HepG2 (cell line): ENCODE measurements around the gene BLCAP. TPM values are rescaled to one million over a fixed set of nuclear protein-coding genes. Genes with fewer than 3 reads are reported as not detected.

Experiments used
- ATAC-seq: fragments of 200-7000 bp; cut with Tn5 transposase; 3 replicates; pipeline ENCODE4 v1.9.1; 2020; ENCODE audit warnings: mild to moderate bottlenecking, moderate library complexity
- BruUV-seq: library from RNA; stranded (reverse); fragments of 400-500 nt; replicated peaks from 2 replicates; lab custom pipeline; 2021; lab: Mats Ljungman, UMichigan
- CTCF ChIA-PET: fragments of 300-600 bp; formaldehyde crosslinking; extraction: SDS; loops from one replicate; lab custom pipeline; 2021; ENCODE audit warnings: low total read pairs, inconsistent platforms, low intra/inter-chr PET ratio; lab: Yijun Ruan, JAX
- POLR2A ChIA-PET: fragments of 350-600 bp; sonication (Branson Sonifier 250); formaldehyde crosslinking; loops from one replicate; lab custom pipeline; 2020; ENCODE audit warnings: antibody characterized with exemption, inconsistent platforms; lab: Yijun Ruan, JAX
- DNase-seq: peaks from one replicate; pipeline ENCODE4 v3.0.0-alpha.2; 2015; ENCODE audit warnings: low spot score
- FAIRE-seq: peaks from 3 replicates; lab custom pipeline; 2011; peaks lifted over from hg19 to GRCh38; lab: Jason Lieb, UNC
- H2AFZ ChIP-seq: one replicate; pipeline ENCODE4 v1.6.1; 2011; ENCODE audit warnings: low read length, inconsistent platforms
- H3K27ac ChIP-seq: fragments of 300-600 bp; 3 replicates; pipeline ENCODE4 v1.8.0; 2011; ENCODE audit warnings: mixed run types, mild to moderate bottlenecking, mixed read lengths, low read length, inconsistent platforms; ENCODE audit not compliant: insufficient read depth; ENCODE audit errors: extremely low read length
- H3K27me3 ChIP-seq, 2 experiments: fragments of 200-600 bp in 1 of 2; 2 replicates in 1 of 2; 3 replicates in 1 of 2; pipeline versions ENCODE4 v1.6.0 to v1.8.0; 2011; ENCODE audit warnings: low read length in 2 of 2, mild to moderate bottlenecking in 2 of 2, moderate library complexity in 2 of 2, inconsistent platforms in 1 of 2; ENCODE audit not compliant: insufficient read depth in 2 of 2, control insufficient read depth in 1 of 2
- H3K36me3 ChIP-seq, 2 experiments: fragments of 200-600 bp in 1 of 2; replicated peaks in 1 of 2; 2 replicates in 1 of 2; 3 replicates in 1 of 2; pipeline versions ENCODE4 v1.5.1 to v1.8.0; 2011; ENCODE audit warnings: low read length in 2 of 2, inconsistent platforms in 1 of 2; ENCODE audit not compliant: insufficient read depth in 2 of 2, control insufficient read depth in 1 of 2
- H3K4me1 ChIP-seq: 2 replicates; pipeline ENCODE4 v1.5.1; 2012; ENCODE audit warnings: low read length, inconsistent platforms; ENCODE audit not compliant: insufficient read depth
- H3K4me2 ChIP-seq: 2 replicates; pipeline ENCODE4 v1.6.0; 2011; ENCODE audit warnings: low read depth, low read length, inconsistent platforms
- H3K4me3 ChIP-seq, 3 experiments: fragments of 200-600 bp in 1 of 3; sonication (generic), shearing (Covaris generic) in 1 of 3; replicated peaks in 1 of 3; 2 replicates each; pipeline ENCODE4 v1.5.1; 2011 to 2016; ENCODE audit warnings: low read length in 3 of 3, inconsistent platforms in 2 of 3, low read depth in 2 of 3, mild to moderate bottlenecking in 2 of 3, control low read depth in 1 of 3, mixed read lengths in 1 of 3; ENCODE audit not compliant: insufficient read depth in 1 of 3
- H3K79me2 ChIP-seq: one replicate; pipeline ENCODE4 v1.6.1; 2011; ENCODE audit warnings: low read length, inconsistent platforms; ENCODE audit not compliant: insufficient read depth
- H3K9ac ChIP-seq: 2 replicates; pipeline ENCODE4 v1.6.0; 2011; ENCODE audit warnings: mild to moderate bottlenecking, low read depth, low read length, inconsistent platforms; ENCODE audit not compliant: insufficient read depth
- H3K9me3 ChIP-seq: 2 replicates; pipeline ENCODE4 v1.5.1; 2012; ENCODE audit warnings: mild to moderate bottlenecking, low read length
- H4K20me1 ChIP-seq: 2 replicates; pipeline ENCODE4 v1.6.0; 2011; ENCODE audit warnings: inconsistent platforms, mild to moderate bottlenecking, low read length, moderate library complexity; ENCODE audit not compliant: insufficient read depth
- MED1 ChIP-seq: sonication (generic); formaldehyde crosslinking; IDR thresholded peaks from 2 replicates; pipeline ENCODE4 v1.4.0; 2020; ENCODE audit warnings: missing genetic modification reagents
- MTA1 ChIP-seq: sonication (generic); formaldehyde crosslinking; IDR thresholded peaks from 2 replicates; pipeline ENCODE4 v1.4.0; 2020; ENCODE audit warnings: missing genetic modification reagents, mild to moderate bottlenecking, borderline replicate concordance
- SIX4 ChIP-seq: sonication (generic); formaldehyde crosslinking; IDR thresholded peaks from 2 replicates; pipeline ENCODE4 v1.4.0; 2020; ENCODE audit warnings: missing genetic modification reagents
- TCF7 ChIP-seq: sonication (generic); IDR thresholded peaks from 2 replicates; pipeline ENCODE4 v1.6.1; 2016; ENCODE audit warnings: antibody characterized with exemption, low read depth
- WGBS: methylation state at CpG from one replicate; pipeline ENCODE4 v1.1.6; 2017; ENCODE audit warnings: low lambda C conversion rate; 5-methylcytosine and 5-hydroxymethylcytosine counted together
- in situ Hi-C: cut with HindIII; loops from 2 replicates; pipeline ENCODE4 v1.10.0; 2017; ENCODE audit warnings: low pct_unique_long_range_greater_than_20kb; ENCODE audit not compliant: extremely low pct_ligation_motif_present
- intact Hi-C: fragments of 100-400 bp; cut with micrococcal nuclease; formaldehyde crosslinking; loops from one replicate; pipeline ENCODE4 v1.10.0; 2022; ENCODE audit not compliant: unreplicated experiment
- polyA plus RNA-seq, 8 experiments: library from polyadenylated mRNA; depleted of rRNA in 3 of 8; stranded (reverse) in 7 of 8; unstranded in 1 of 8; fragments of >200 nt; fragmentation: Illumina TruSeq in 4 of 8; extraction: Trizol in 4 of 8; gene quantifications; 2 replicates each; pipeline versions ENCODE4 v1.2.1 to v1.2.3, GENCODE V29; 2011 to 2016; ENCODE audit warnings: low read depth in 4 of 8, missing spikeins in 1 of 8, mixed read lengths in 1 of 8; ENCODE audit not compliant: insufficient read depth in 1 of 8
- total RNA-seq, 5 experiments: library from RNA; depleted of rRNA; stranded (reverse); fragments of >200 nt; fragmentation: Illumina TruSeq; extraction: Trizol; gene quantifications; 2 replicates each; pipeline ENCODE4 v1.2.3, GENCODE V29; 2016; ENCODE audit warnings: low read depth in 1 of 5
- TF ChIP-seq, protein P1 (sequence below): sonication (generic); formaldehyde crosslinking; IDR thresholded peaks from 2 replicates; pipeline ENCODE4 v1.4.0; 2020; ENCODE audit warnings: missing genetic modification reagents
- TF ChIP-seq, protein P2 (sequence below): sonication (generic); formaldehyde crosslinking; IDR thresholded peaks from 2 replicates; pipeline ENCODE4 v1.4.0; 2020; ENCODE audit warnings: missing genetic modification reagents, borderline replicate concordance
- TF ChIP-seq, protein P3 (sequence below): IDR thresholded peaks from 2 replicates; pipeline ENCODE4 v1.6.1; 2016; ENCODE audit warnings: missing compliant biosample characterization, missing genetic modification reagents, borderline replicate concordance
- TF ChIP-seq, protein P4 (sequence below): sonication (generic); formaldehyde crosslinking; IDR thresholded peaks from 2 replicates; pipeline ENCODE4 v1.4.0; 2020; ENCODE audit warnings: missing genetic modification reagents

BLCAP gene
- total and polyA plus RNA-seq, 2 of the 13 experiments (the other 11 are each of a cell fraction or from before 2014, with no cell fraction given): 52.4 to 86.8 TPM

DNA sequence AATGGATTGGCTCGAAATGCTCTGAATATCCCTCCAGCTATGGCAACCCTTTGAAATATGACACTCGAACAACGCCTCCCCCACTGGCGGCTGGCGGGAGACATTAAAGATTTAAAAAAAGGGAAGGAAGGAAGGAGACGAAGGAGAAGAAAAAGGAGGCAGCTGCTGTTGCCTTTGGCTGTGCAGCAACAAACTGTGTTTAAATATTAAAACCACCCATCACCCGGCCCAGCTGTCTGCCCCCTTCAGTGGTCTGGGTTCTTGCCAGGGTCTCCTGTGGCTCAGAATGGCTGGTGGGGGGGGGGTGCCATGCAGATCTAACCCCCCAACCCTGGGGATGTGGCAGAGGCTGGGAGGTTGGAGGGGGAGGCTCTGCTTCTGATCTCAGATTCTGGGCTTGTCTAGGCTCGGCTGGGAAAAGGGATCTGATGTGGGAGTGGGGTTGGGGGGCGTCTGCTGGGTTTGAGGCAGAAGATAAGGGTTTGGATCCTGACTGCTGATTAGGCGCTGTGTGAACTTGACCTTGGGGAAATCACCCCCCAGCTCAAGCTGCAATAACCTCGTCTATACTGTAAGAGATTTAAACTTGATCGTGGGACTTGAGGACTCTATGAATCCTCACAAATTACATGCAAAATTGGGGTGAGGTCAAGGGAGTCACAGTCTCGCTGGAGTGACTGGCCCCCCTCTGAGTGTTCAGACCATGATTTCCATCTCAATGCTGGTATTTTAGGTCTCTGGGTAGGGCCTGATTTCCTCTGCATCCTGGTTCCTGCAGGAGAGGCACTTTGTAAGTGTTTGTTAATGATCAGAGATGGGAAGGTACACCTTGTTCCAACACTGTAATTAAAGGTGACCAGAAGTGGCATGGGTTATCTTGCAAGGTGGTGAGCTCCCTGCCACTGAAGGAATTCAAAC is 40.3 kb upstream of the BLCAP start:
- intact Hi-C loops (loop anchor here (10.0 kb wide), 1 partner anchor 327 kb away; no protein-coding TSS in a partner anchor), in situ Hi-C loops (loop anchor here (5.0 to 25.0 kb wide), 3 partner anchors 329 to 644 kb away; no protein-coding TSS in a partner anchor)
- ATAC-seq (no peak), FAIRE-seq (no peak), DNase-seq (no peak)
- Histone ChIP-seq H3K36me3 (no peaks in the 10 kb centered on the region), H3K79me2 (no peaks in the 10 kb centered on the region), H4K20me1 (no peaks in the 10 kb centered on the region), H2AFZ (no peak overlapping the region), H3K27me3 (peaks cover 6 to 69% of the 10 kb centered on the region in 2 experiments; a peak in 4 of 5 replicates), H3K4me3 (no peak overlapping the region), H3K9ac (no peak overlapping the region), H3K9me3 (no peaks in the 10 kb centered on the region), H3K4me2 (no peak overlapping the region), H3K4me1 (peaks cover 33% of the 10 kb centered on the region), H3K27ac (no peak overlapping the region)
- POLR2A ChIA-PET: no interaction called here
- BruUV-seq: no TSS peak
- TF ChIP-seq MTA1 (no peak), SIX4 (CRISPR knock-in tag) (peak; percentile 96), TCF7 (peak; percentile 59; the same call in 1 of the 2 replicates), MED1 (CRISPR knock-in tag) (no peak)
- TF ChIP-seq, protein P1, sequence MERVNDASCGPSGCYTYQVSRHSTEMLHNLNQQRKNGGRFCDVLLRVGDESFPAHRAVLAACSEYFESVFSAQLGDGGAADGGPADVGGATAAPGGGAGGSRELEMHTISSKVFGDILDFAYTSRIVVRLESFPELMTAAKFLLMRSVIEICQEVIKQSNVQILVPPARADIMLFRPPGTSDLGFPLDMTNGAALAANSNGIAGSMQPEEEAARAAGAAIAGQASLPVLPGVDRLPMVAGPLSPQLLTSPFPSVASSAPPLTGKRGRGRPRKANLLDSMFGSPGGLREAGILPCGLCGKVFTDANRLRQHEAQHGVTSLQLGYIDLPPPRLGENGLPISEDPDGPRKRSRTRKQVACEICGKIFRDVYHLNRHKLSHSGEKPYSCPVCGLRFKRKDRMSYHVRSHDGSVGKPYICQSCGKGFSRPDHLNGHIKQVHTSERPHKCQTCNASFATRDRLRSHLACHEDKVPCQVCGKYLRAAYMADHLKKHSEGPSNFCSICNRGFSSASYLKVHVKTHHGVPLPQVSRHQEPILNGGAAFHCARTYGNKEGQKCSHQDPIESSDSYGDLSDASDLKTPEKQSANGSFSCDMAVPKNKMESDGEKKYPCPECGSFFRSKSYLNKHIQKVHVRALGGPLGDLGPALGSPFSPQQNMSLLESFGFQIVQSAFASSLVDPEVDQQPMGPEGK (CRISPR knock-in tag): 0 out of 2 replicates have a peak, but pooled peaks have one; percentile 28
- TF ChIP-seq, protein P2, sequence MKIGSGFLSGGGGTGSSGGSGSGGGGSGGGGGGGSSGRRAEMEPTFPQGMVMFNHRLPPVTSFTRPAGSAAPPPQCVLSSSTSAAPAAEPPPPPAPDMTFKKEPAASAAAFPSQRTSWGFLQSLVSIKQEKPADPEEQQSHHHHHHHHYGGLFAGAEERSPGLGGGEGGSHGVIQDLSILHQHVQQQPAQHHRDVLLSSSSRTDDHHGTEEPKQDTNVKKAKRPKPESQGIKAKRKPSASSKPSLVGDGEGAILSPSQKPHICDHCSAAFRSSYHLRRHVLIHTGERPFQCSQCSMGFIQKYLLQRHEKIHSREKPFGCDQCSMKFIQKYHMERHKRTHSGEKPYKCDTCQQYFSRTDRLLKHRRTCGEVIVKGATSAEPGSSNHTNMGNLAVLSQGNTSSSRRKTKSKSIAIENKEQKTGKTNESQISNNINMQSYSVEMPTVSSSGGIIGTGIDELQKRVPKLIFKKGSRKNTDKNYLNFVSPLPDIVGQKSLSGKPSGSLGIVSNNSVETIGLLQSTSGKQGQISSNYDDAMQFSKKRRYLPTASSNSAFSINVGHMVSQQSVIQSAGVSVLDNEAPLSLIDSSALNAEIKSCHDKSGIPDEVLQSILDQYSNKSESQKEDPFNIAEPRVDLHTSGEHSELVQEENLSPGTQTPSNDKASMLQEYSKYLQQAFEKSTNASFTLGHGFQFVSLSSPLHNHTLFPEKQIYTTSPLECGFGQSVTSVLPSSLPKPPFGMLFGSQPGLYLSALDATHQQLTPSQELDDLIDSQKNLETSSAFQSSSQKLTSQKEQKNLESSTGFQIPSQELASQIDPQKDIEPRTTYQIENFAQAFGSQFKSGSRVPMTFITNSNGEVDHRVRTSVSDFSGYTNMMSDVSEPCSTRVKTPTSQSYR (CRISPR knock-in tag): peak; percentile 74; the same call in 1 of the 2 replicates
- TF ChIP-seq, protein P3, sequence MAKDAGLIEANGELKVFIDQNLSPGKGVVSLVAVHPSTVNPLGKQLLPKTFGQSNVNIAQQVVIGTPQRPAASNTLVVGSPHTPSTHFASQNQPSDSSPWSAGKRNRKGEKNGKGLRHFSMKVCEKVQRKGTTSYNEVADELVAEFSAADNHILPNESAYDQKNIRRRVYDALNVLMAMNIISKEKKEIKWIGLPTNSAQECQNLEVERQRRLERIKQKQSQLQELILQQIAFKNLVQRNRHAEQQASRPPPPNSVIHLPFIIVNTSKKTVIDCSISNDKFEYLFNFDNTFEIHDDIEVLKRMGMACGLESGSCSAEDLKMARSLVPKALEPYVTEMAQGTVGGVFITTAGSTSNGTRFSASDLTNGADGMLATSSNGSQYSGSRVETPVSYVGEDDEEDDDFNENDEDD (CRISPR knock-in tag): peak; percentile 15; the same call in 1 of the 2 replicates
- TF ChIP-seq, protein P4, sequence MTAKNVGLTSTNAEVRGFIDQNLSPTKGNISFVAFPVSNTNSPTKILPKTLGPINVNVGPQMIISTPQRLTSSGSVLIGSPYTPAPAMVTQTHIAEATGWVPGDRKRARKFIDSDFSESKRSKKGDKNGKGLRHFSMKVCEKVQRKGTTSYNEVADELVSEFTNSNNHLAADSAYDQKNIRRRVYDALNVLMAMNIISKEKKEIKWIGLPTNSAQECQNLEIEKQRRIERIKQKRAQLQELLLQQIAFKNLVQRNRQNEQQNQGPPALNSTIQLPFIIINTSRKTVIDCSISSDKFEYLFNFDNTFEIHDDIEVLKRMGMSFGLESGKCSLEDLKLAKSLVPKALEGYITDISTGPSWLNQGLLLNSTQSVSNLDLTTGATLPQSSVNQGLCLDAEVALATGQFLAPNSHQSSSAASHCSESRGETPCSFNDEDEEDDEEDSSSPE (CRISPR knock-in tag): peak; percentile 57; the same call in 1 of the 2 replicates
- WGBS: 2% methylated on average over 13 of the region's 13 CpGs
- CTCF ChIA-PET: no interaction called here
